HepG2 (cell line): ENCODE data around the gene ACADVL. TPM values are rescaled to one million over a fixed set of nuclear protein-coding genes. Genes with fewer than 3 reads are reported as not detected.
A peak's percentile ranks its signal among the peaks of the same experiment; 100 is the strongest.

Source experiments
- GPN1 ChIP-seq: sonication (generic); formaldehyde crosslinking; IDR thresholded peaks from 2 replicates; pipeline ENCODE4 v1.5.1; 2020; ENCODE audit warnings: missing genetic modification reagents, borderline replicate concordance
- HNRNPH1 ChIP-seq: fragments of 200-400 bp; formaldehyde crosslinking; optimal IDR thresholded peaks from 2 replicates; pipeline ENCODE3; 2017; ENCODE audit warnings: mild to moderate bottlenecking, low read depth, low read length
- KLF13 ChIP-seq: sonication (generic); formaldehyde crosslinking; IDR thresholded peaks from 2 replicates; pipeline ENCODE4 v1.4.0; 2020; ENCODE audit warnings: mild to moderate bottlenecking, missing genetic modification reagents
- NR2F2 ChIP-seq: IDR thresholded peaks from 2 replicates; pipeline ENCODE4 v1.6.1; 2012; ENCODE audit warnings: low read depth, inconsistent platforms, borderline replicate concordance
- PTBP1 ChIP-seq: fragments of 200-400 bp; formaldehyde crosslinking; IDR thresholded peaks from 2 replicates; pipeline ENCODE4 v1.6.1; 2018; ENCODE audit warnings: low read length, low read depth; ENCODE audit not compliant: poor library complexity, severe bottlenecking
- RAD51 ChIP-seq: fragments of 450-650 bp; IDR thresholded peaks from 2 replicates; pipeline ENCODE4 v1.6.1; 2016; ENCODE audit warnings: borderline replicate concordance
- SOX5 ChIP-seq: IDR thresholded peaks from 2 replicates; pipeline ENCODE4 v1.6.1; 2016; ENCODE audit warnings: borderline replicate concordance
- SUZ12 ChIP-seq: fragments of 150-350 bp; IDR thresholded peaks from 2 replicates; pipeline ENCODE4 v1.6.1; 2014; ENCODE audit warnings: low read depth, low read length
- TGIF2 ChIP-seq: IDR thresholded peaks from 2 replicates; pipeline ENCODE4 v1.6.1; 2016; ENCODE audit warnings: control low read depth, missing compliant biosample characterization
- ZBTB8A ChIP-seq: sonication (generic); formaldehyde crosslinking; IDR thresholded peaks from 2 replicates; pipeline ENCODE4 v1.4.0; 2020; ENCODE audit warnings: mild to moderate bottlenecking, low read depth, missing genetic modification reagents, borderline replicate concordance
- ZNF746 ChIP-seq: sonication (generic); formaldehyde crosslinking; IDR thresholded peaks from 2 replicates; pipeline ENCODE4 v1.8.0; 2022; ENCODE audit warnings: mild to moderate bottlenecking, missing genetic modification reagents
- polyA plus RNA-seq, 8 experiments: library from polyadenylated mRNA; depleted of rRNA in 3 of 8; stranded (reverse) in 7 of 8; unstranded in 1 of 8; fragments of >200 nt; fragmentation: Illumina TruSeq in 4 of 8; extraction: Trizol in 4 of 8; gene quantifications; 2 replicates each; pipeline versions ENCODE4 v1.2.1 to v1.2.3, GENCODE V29; 2011 to 2016; ENCODE audit warnings: low read depth in 4 of 8, missing spikeins in 1 of 8, mixed read lengths in 1 of 8; ENCODE audit not compliant: insufficient read depth in 1 of 8
- total RNA-seq, 5 experiments: library from RNA; depleted of rRNA; stranded (reverse); fragments of >200 nt; fragmentation: Illumina TruSeq; extraction: Trizol; gene quantifications; 2 replicates each; pipeline ENCODE4 v1.2.3, GENCODE V29; 2016; ENCODE audit warnings: low read depth in 1 of 5
- TF ChIP-seq, protein P1 (sequence below): sonication (generic); formaldehyde crosslinking; IDR thresholded peaks from 2 replicates; pipeline ENCODE4 v1.5.0; 2020; ENCODE audit warnings: missing genetic modification reagents
- TF ChIP-seq, protein P2 (sequence below): fragments of 450-650 bp; IDR thresholded peaks from 2 replicates; pipeline ENCODE4 v1.6.1; 2016
- TF ChIP-seq, protein P3 (sequence below), 2 experiments: fragments of 450-650 bp in 1 of 2; sonication (generic) in 1 of 2; formaldehyde crosslinking in 1 of 2; IDR thresholded peaks; 2 replicates each; pipeline versions ENCODE4 v1.6.1 to v1.8.0; 2016 to 2022; ENCODE audit warnings: antibody characterized with exemption in 1 of 2, mild to moderate bottlenecking in 1 of 2, missing genetic modification reagents in 1 of 2
- TF ChIP-seq, protein P4 (sequence below): IDR thresholded peaks from 2 replicates; pipeline ENCODE4 v1.6.1; 2016; ENCODE audit warnings: missing compliant biosample characterization, missing genetic modification reagents, borderline replicate concordance

The ACADVL gene
- total and polyA plus RNA-seq, 2 of the 13 experiments (the other 11 are each of a cell fraction or from before 2014, with no cell fraction given) = 219 to 412 TPM

DNA sequence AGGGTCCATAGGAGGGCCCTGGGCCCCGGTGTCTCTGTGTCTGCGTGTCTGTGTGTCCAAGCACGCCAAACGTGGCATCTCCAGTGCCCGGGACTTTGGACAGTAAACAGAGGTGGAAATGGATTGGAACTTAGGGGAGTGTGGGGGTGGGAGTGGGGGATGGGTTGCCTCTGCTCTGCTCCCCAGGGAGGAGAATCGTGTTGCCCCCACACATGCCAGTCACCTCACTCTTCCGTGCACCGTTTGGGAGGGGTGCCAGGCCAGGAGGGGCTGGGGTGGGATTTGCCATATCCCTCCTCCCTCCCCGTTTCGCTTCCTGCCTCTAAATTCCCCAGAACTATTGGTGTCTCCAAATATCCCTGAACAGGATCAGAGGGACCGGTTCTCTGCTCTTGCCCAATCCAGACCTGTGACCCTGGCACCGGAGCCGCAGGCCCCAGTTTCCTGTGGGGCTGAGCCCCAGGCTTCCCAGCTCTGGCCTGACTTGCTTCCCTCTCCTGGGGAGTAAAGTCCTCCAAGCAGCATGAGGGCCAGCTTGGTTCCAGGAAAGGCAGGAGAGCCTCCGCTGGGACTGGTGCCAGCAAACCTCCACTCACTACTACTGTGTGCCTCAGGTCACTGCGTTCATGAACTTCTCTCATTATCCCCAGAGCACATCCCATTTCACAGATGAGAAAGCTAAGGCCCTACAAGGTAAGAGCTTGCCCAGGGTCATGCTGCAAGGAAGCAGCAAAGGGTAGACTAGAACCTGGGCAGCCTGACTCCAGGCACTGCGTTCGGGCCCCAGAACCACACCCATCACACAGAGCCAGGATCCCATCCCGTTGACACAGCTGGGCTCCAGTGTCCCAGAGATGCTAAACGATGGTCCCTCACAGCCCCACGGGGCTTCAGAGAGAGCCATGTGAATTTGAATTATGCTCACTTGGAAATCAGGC, 40.2 kb upstream of the ACADVL start, which contains the start of gene ASGR1 (continued):
- peak; percentile 86; the same call in 1 of the 2 replicates for TF ChIP-seq ZNF746 (CRISPR knock-in tag)
- TF ChIP-seq, protein P1, sequence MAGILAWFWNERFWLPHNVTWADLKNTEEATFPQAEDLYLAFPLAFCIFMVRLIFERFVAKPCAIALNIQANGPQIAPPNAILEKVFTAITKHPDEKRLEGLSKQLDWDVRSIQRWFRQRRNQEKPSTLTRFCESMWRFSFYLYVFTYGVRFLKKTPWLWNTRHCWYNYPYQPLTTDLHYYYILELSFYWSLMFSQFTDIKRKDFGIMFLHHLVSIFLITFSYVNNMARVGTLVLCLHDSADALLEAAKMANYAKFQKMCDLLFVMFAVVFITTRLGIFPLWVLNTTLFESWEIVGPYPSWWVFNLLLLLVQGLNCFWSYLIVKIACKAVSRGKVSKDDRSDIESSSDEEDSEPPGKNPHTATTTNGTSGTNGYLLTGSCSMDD = no peak
- no peak for TF ChIP-seq RAD51
- TF ChIP-seq, protein P2, sequence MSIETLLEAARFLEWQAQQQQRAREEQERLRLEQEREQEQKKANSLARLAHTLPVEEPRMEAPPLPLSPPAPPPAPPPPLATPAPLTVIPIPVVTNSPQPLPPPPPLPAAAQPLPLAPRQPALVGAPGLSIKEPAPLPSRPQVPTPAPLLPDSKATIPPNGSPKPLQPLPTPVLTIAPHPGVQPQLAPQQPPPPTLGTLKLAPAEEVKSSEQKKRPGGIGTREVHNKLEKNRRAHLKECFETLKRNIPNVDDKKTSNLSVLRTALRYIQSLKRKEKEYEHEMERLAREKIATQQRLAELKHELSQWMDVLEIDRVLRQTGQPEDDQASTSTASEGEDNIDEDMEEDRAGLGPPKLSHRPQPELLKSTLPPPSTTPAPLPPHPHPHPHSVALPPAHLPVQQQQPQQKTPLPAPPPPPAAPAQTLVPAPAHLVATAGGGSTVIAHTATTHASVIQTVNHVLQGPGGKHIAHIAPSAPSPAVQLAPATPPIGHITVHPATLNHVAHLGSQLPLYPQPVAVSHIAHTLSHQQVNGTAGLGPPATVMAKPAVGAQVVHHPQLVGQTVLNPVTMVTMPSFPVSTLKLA = peak; percentile 38
- no peak for TF ChIP-seq PTBP1
- peak; percentile 43 for TF ChIP-seq SOX5
- no peak for TF ChIP-seq SUZ12
- TF ChIP-seq, protein P3, sequence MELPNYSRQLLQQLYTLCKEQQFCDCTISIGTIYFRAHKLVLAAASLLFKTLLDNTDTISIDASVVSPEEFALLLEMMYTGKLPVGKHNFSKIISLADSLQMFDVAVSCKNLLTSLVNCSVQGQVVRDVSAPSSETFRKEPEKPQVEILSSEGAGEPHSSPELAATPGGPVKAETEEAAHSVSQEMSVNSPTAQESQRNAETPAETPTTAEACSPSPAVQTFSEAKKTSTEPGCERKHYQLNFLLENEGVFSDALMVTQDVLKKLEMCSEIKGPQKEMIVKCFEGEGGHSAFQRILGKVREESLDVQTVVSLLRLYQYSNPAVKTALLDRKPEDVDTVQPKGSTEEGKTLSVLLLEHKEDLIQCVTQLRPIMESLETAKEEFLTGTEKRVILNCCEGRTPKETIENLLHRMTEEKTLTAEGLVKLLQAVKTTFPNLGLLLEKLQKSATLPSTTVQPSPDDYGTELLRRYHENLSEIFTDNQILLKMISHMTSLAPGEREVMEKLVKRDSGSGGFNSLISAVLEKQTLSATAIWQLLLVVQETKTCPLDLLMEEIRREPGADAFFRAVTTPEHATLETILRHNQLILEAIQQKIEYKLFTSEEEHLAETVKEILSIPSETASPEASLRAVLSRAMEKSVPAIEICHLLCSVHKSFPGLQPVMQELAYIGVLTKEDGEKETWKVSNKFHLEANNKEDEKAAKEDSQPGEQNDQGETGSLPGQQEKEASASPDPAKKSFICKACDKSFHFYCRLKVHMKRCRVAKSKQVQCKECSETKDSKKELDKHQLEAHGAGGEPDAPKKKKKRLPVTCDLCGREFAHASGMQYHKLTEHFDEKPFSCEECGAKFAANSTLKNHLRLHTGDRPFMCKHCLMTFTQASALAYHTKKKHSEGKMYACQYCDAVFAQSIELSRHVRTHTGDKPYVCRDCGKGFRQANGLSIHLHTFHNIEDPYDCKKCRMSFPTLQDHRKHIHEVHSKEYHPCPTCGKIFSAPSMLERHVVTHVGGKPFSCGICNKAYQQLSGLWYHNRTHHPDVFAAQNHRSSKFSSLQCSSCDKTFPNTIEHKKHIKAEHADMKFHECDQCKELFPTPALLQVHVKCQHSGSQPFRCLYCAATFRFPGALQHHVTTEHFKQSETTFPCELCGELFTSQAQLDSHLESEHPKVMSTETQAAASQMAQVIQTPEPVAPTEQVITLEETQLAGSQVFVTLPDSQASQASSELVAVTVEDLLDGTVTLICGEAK (IDR thresholded peaks at IDR 0.05) = no peak
- TF ChIP-seq, protein P3 (CRISPR knock-in tag; IDR thresholded peaks at IDR 0.05) = peak; percentile 42; the same call in 1 of the 2 replicates
- TF ChIP-seq, protein P4, sequence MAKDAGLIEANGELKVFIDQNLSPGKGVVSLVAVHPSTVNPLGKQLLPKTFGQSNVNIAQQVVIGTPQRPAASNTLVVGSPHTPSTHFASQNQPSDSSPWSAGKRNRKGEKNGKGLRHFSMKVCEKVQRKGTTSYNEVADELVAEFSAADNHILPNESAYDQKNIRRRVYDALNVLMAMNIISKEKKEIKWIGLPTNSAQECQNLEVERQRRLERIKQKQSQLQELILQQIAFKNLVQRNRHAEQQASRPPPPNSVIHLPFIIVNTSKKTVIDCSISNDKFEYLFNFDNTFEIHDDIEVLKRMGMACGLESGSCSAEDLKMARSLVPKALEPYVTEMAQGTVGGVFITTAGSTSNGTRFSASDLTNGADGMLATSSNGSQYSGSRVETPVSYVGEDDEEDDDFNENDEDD (CRISPR knock-in tag) = peak; percentile 61; the same call in 1 of the 2 replicates
- no peak for TF ChIP-seq KLF13 (CRISPR knock-in tag)
- TF ChIP-seq NR2F2 = peak; percentile 77
- no peak for TF ChIP-seq GPN1 (CRISPR knock-in tag)
- no peak for TF ChIP-seq ZBTB8A (CRISPR knock-in tag)
- peak; percentile 28; the same call in 1 of the 2 replicates for TF ChIP-seq TGIF2 (CRISPR knock-in tag)
- no peak for TF ChIP-seq HNRNPH1
